Colonic mucosa (tissue), 4 donors: ENCODE results near the gene OLFM1. TPM values are rescaled to one million over a fixed set of nuclear protein-coding genes. Genes with fewer than 3 reads are reported as not detected.

Source experiments
- DNase-seq: peaks from one replicate; pipeline ENCODE4 v3.0.0-alpha.2; 2020
- H3K27ac ChIP-seq: fragments of 200-600 bp; one replicate; pipeline ENCODE4 v1.8.0; 2021
- H3K27me3 ChIP-seq: fragments of 200-600 bp; one replicate; pipeline ENCODE4 v1.8.0; 2021
- H3K36me3 ChIP-seq: fragments of 200-600 bp; one replicate; pipeline ENCODE4 v1.8.0; 2021
- H3K4me1 ChIP-seq: fragments of 200-600 bp; one replicate; pipeline ENCODE4 v1.8.0; 2021; ENCODE audit warnings: mild to moderate bottlenecking
- H3K4me3 ChIP-seq: fragments of 200-600 bp; one replicate; pipeline ENCODE4 v1.8.0; 2021
- H3K9ac ChIP-seq, 2 donors: one replicate each; pipeline ENCODE4 v1.7.0; 2013; ENCODE audit warnings: control low read depth in 2 of 2, low read depth in 2 of 2, low read length in 2 of 2
- H3K9me3 ChIP-seq: fragments of 200-600 bp; one replicate; pipeline ENCODE4 v1.8.0; 2021
- CTCF ChIP-seq: fragments of 200-600 bp; IDR thresholded peaks from one replicate; pipeline ENCODE4 v1.8.0; 2022; ENCODE audit warnings: antibody characterized with exemption, mild to moderate bottlenecking
- intact Hi-C: fragments of 100-400 bp; cut with DNase I; formaldehyde crosslinking; loops from one replicate; pipeline ENCODE4 v1.14.1; 2022
- total RNA-seq, 2 donors: library from RNA; stranded (reverse); fragmentation: NEBNext Ultra II Directional in 1 of 2; extraction: Animal tissue kit (Norgen Biotek cat#: 25700) in 1 of 2; gene quantifications; one replicate each; pipeline ENCODE4 v1.2.1, GENCODE V29; 2021
- donor health status: healthy.
- donor health status: DM: no; HTN: no; CAD: no.
- donor health status: DM: no; HTN: no; CAD: no.

The OLFM1 gene
- total RNA-seq, 2 donors from 2014 or later = 3.8 to 8.9 TPM

DNA sequence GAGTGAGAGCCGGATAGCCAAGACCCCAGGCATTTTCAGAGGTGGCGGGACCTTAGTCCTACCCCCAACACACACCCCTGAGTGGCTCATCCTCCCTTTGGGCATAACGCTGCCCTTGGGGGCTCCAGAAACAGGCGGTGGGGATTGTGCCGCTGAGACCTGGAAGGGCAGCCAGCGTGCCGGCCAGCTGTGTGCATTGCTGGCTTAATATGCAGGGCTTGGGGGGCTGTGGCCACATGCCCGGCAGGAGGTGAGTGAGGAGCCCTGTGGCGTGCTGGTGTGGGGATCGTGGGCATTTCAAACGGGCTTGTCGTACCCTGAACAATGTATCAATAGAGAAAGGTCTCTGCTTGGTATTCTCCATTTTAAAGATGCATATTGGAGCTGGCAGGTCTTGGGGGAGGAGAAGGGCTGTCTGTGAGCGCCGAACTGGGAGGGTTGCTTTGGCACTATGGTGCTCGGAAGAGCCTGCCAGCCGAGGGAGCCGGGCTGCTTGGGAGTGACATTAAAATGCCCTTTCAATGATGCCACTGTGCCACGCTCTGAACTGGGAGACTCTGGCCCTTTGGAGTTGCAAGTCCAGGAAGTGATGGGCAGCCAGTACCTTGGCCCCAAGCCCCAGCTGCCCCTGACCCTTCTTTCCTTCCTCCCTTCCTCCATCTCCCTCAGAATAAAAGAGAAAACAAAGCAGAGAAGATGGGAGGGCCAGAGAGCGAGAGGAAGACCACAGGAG, 11.2 kb upstream of the OLFM1 start:
- DNase-seq = no peak
- no peaks in the 10 kb centered on the region for H3K36me3 ChIP-seq
- peaks cover 6% of the 10 kb centered on the region for H3K27me3 ChIP-seq
- peak overlapping the region; percentile 47 for H3K4me3 ChIP-seq
- no peak for TF ChIP-seq CTCF
- intact Hi-C loops = no loop called here
- no peak overlapping the region for H3K9ac ChIP-seq
- no peak overlapping the region for H3K27ac ChIP-seq
- H3K9me3 ChIP-seq = no peaks in the 10 kb centered on the region
- H3K4me1 ChIP-seq = no peaks in the 10 kb centered on the region

GRCh38 chr9:135076876-135077430, 10.5 kb upstream of the OLFM1 start:
- H3K27ac ChIP-seq = no peak overlapping the region
- no peak overlapping the region for H3K4me3 ChIP-seq
- peaks cover 6% of the 10 kb centered on the region for H3K27me3 ChIP-seq
- no peaks in the 10 kb centered on the region for H3K4me1 ChIP-seq
- H3K36me3 ChIP-seq = no peaks in the 10 kb centered on the region
- intact Hi-C loops = no loop called here
- no peak overlapping the region for H3K9ac ChIP-seq
- H3K9me3 ChIP-seq = no peaks in the 10 kb centered on the region
- no peak for TF ChIP-seq CTCF
- no peak for DNase-seq

DNA sequence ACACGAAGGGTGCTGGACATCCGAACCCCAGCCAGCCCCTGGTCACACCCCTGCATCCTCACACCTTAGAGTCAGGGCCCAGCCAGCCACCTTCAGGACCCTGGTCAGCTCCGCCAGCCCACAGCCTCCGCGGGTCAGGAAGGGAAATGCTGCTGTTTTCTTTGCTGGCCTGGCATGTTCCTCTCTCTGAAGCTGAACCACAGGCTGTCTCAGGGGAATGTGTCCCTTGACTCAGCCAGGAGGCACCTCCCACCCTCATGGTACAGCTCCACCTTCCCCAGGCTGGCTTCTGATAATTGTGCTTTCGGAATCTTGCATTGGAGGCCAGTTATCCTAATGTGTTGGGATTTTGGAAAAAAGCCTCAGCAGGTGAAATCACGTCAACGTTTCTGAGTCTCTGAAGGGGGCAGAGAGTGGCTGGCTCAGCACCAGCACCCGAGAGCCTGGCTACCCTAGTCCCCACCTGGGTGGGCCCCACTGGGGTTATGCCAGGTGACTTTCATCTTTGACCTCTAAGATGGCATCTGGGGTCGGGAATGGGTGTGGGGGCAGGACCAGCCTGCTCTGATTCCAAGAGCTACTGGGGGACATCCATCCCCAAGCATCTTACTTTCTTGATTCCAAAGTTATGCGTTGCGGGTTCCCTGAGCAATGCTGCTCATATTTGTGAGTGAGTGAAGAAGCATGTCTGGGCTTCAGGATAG, 9.8 kb upstream of the OLFM1 start:
- intact Hi-C loops = no loop called here
- no peak for DNase-seq

GRCh38 chr9:135078361-135078821, 9.1 kb upstream of the OLFM1 start:
- H3K4me3 ChIP-seq = no peak overlapping the region
- H3K9ac ChIP-seq = no peak overlapping the region
- no peak for DNase-seq
- H3K4me1 ChIP-seq = no peaks in the 10 kb centered on the region
- H3K27me3 ChIP-seq = peaks cover 6% of the 10 kb centered on the region
- no peaks in the 10 kb centered on the region for H3K36me3 ChIP-seq
- H3K27ac ChIP-seq = no peak overlapping the region
- TF ChIP-seq CTCF = no peak
- H3K9me3 ChIP-seq = no peaks in the 10 kb centered on the region
- intact Hi-C loops = no loop called here

More for the DNA sequence above, 9.8 kb upstream of the OLFM1 start:
- Histone ChIP-seq H3K27me3 (peaks cover 6% of the 10 kb centered on the region), H3K4me3 (no peak overlapping the region), H3K27ac (no peak overlapping the region), H3K36me3 (no peaks in the 10 kb centered on the region), H3K4me1 (no peaks in the 10 kb centered on the region), H3K9ac (no peak overlapping the region), H3K9me3 (no peaks in the 10 kb centered on the region)
- no peak for TF ChIP-seq CTCF

DNA sequence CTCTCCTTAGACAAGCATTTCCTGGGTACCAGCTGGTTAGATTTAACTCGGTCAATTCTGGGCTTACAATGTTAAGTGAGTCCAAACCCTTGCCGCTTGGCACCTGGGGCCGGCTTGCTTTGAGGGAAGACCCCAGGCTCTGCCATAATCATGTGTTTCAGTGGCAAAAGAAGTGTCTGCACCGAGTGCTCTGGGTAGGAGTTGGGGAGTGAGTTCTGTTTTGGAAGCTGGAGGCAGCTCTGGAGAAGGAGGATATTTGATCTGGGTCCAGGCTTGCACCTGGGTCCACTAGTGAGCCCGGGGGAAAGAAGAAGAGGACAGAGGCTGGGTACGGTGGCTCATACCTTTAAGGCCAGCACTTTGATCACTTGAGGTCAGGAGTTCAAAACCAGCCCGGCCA, 8.4 kb upstream of the OLFM1 start:
- DNase-seq = no peak
- Histone ChIP-seq H3K9ac (no peak overlapping the region), H3K9me3 (no peaks in the 10 kb centered on the region), H3K4me3 (no peak overlapping the region), H3K27me3 (peaks cover 6% of the 10 kb centered on the region), H3K4me1 (no peaks in the 10 kb centered on the region), H3K36me3 (no peaks in the 10 kb centered on the region), H3K27ac (no peak overlapping the region)
- intact Hi-C loops = no loop called here
- no peak for TF ChIP-seq CTCF
